Activated CD8-positive, alpha-beta T cell treated with anti-CD3 and anti-CD28 coated beads for 36 hours (primary cell): ENCODE data around the gene GRB10. TPM values are rescaled to one million over a fixed set of nuclear protein-coding genes. Genes with fewer than 3 reads are reported as not detected.

Experiments
- ATAC-seq: fragments of 200-7000 bp; cut with Tn5 transposase; one replicate; pipeline ENCODE4 v1.10.0; 2021; ENCODE audit warnings: mild to moderate bottlenecking, moderate library complexity
- CTCF ChIA-PET: fragments of 350-600 bp; sonication (Branson Sonifier 250); formaldehyde crosslinking; loops from one replicate; lab custom pipeline; 2021; ENCODE audit warnings: antibody characterized with exemption; lab: Charles Lee
- POLR2A ChIA-PET: fragments of 350-600 bp; sonication (Branson Sonifier 250); formaldehyde crosslinking; loops from one replicate; lab custom pipeline; 2021; ENCODE audit warnings: antibody characterized with exemption; lab: Charles Lee
- DNase-seq: peaks from one replicate; pipeline ENCODE4 v3.0.0-alpha.2; 2020
- H3K27ac Mint-ChIP-seq: one replicate; pipeline ENCODE4 v1.8.0; 2021; ENCODE audit warnings: mild to moderate bottlenecking, mixed read lengths
- H3K27me3 Mint-ChIP-seq: one replicate; pipeline ENCODE4 v1.8.0; 2021; ENCODE audit warnings: mixed read lengths
- H3K36me3 Mint-ChIP-seq: one replicate; pipeline ENCODE4 v1.8.0; 2021; ENCODE audit warnings: low read depth, mixed read lengths
- H3K4me1 Mint-ChIP-seq: one replicate; pipeline ENCODE4 v1.8.0; 2021; ENCODE audit warnings: low read depth, mixed read lengths
- H3K4me3 Mint-ChIP-seq: one replicate; pipeline ENCODE4 v1.8.0; 2021; ENCODE audit warnings: mild to moderate bottlenecking, moderate library complexity, mixed read lengths
- H3K9me3 Mint-ChIP-seq: one replicate; pipeline ENCODE4 v1.8.0; 2021; ENCODE audit warnings: mixed read lengths
- intact Hi-C: fragments of 100-400 bp; cut with micrococcal nuclease; formaldehyde crosslinking; loops from one replicate; pipeline ENCODE4 v1.10.0; 2022
- total RNA-seq, 2 experiments: library from RNA; stranded (reverse); gene quantifications; one replicate each; pipeline ENCODE4 v1.2.3, GENCODE V29; 2021
- TF ChIP-seq, protein P1 (sequence below): fragments of 200-600 bp; IDR thresholded peaks from one replicate; pipeline ENCODE4 v1.8.0; 2022; ENCODE audit warnings: antibody characterized with exemption, mild to moderate bottlenecking

Gene GRB10
- total RNA-seq, 2 experiments from 2014 or later, result 5.6 to 6.9 TPM

DNA sequence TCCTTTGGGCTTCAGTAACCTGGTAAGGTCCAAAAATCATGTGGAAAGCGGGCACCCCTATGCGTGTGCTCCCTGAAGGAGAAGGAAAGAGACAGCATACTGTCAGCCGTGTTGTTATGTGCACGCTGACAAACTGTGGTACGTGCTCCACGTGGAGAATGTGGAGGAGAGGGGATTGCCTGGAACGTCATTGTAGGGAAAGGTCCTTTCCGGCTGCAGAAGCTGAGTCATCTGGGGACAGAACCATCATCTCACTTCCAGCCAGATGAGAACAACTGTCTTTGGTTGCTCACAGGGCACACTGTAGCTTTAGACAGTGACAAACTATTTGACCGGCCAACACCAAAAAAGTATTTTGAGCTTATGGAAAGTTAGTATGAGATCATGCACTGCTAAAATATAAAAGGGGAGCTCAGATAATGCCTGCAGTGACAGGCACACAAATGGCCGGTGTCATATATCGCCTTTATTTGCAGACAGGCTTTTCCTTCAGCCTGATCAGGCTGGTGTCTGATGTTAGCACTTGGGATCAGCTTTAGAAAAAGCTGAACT is 38.8 kb upstream of the GRB10 start:
- H3K4me1 Mint-ChIP-seq, result peaks cover 2% of the 10 kb centered on the region
- CTCF ChIA-PET, result interaction anchor here (0.8 to 1.7 kb wide), 3 partner anchors 21 to 339 kb away, joined by 3 to 4 read pairs (median 3); no protein-coding TSS in a partner anchor
- intact Hi-C loops, result no loop called here

DNA sequence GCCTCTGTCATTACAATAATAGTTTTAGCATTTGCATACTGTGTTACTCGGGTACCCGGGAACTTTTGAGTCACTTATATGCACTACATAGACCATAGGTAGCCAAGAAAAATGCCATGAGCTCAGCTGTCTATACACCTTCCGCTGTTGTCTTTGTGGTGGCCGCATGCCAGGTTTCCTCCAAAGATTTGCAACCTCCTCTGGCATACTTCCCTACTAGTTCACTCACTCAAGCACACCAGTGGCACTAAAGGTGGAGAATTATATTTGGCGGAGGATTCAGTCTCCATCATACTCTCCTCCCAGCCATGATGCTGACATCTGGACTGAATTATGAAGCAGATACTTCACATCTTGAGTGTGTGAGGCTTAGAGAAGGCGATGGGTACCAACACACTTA is 35.6 kb upstream of the GRB10 start:
- DNase-seq (no peak), ATAC-seq (no peak)
- intact Hi-C loops, result no loop called here
- TF ChIP-seq, protein P1, sequence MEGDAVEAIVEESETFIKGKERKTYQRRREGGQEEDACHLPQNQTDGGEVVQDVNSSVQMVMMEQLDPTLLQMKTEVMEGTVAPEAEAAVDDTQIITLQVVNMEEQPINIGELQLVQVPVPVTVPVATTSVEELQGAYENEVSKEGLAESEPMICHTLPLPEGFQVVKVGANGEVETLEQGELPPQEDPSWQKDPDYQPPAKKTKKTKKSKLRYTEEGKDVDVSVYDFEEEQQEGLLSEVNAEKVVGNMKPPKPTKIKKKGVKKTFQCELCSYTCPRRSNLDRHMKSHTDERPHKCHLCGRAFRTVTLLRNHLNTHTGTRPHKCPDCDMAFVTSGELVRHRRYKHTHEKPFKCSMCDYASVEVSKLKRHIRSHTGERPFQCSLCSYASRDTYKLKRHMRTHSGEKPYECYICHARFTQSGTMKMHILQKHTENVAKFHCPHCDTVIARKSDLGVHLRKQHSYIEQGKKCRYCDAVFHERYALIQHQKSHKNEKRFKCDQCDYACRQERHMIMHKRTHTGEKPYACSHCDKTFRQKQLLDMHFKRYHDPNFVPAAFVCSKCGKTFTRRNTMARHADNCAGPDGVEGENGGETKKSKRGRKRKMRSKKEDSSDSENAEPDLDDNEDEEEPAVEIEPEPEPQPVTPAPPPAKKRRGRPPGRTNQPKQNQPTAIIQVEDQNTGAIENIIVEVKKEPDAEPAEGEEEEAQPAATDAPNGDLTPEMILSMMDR, result no peak
- Mint-ChIP-seq H3K36me3 (no peaks in the 10 kb centered on the region), H3K27ac (no peak overlapping the region), H3K9me3 (no peaks in the 10 kb centered on the region), H3K4me1 (no peaks in the 10 kb centered on the region), H3K27me3 (peaks cover 2% of the 10 kb centered on the region), H3K4me3 (no peak overlapping the region)
- CTCF ChIA-PET, result no interaction called here
- POLR2A ChIA-PET, result no interaction called here

More for the DNA sequence above, 38.8 kb upstream of the GRB10 start:
- TF ChIP-seq, protein P1, result no peak
- H3K9me3 Mint-ChIP-seq, result no peaks in the 10 kb centered on the region
- peaks cover 2% of the 10 kb centered on the region for H3K27me3 Mint-ChIP-seq
- no peak overlapping the region for H3K27ac Mint-ChIP-seq
- no peak for DNase-seq
- ATAC-seq, result no peak
- no peaks in the 10 kb centered on the region for H3K36me3 Mint-ChIP-seq
- POLR2A ChIA-PET, result no interaction called here
- H3K4me3 Mint-ChIP-seq, result no peak overlapping the region

GRCh38 chr7:50817561-50817960 is 34.9 kb upstream of the GRB10 start:
- peaks cover 2% of the 10 kb centered on the region for H3K27me3 Mint-ChIP-seq
- intact Hi-C loops, result no loop called here
- TF ChIP-seq, protein P1, result no peak
- H3K9me3 Mint-ChIP-seq, result no peaks in the 10 kb centered on the region
- ATAC-seq (no peak), DNase-seq (no peak)
- ChIA-PET CTCF (no interaction called here), POLR2A (no interaction called here)
- H3K4me1 Mint-ChIP-seq, result no peaks in the 10 kb centered on the region
- no peak overlapping the region for H3K27ac Mint-ChIP-seq
- no peaks in the 10 kb centered on the region for H3K36me3 Mint-ChIP-seq
- H3K4me3 Mint-ChIP-seq, result no peak overlapping the region

DNA sequence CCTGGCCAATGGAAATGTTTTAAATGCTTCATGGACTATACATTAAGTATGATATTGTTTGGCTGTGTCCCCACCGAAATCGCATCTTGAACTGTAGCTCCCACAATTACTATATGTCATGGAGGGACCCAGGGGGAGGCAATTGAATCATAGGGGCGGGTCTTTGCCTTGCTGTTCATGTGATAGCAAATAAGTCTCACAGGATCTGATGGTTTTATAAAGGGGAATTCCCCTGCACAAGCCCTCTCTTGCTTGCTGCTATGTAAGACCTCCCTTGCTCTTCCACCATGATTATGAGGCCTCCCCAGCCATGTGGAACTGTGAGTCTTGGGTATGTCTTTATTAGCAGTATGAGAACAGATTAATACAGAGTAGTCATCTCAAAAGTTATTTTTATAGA is 32.4 kb upstream of the GRB10 start:
- Mint-ChIP-seq H3K27ac (no peak overlapping the region), H3K27me3 (peaks cover 5% of the 10 kb centered on the region), H3K36me3 (no peaks in the 10 kb centered on the region), H3K4me3 (no peak overlapping the region), H3K4me1 (no peaks in the 10 kb centered on the region), H3K9me3 (no peaks in the 10 kb centered on the region)
- intact Hi-C loops, result no loop called here
- DNase-seq, result no peak
- TF ChIP-seq, protein P1, result no peak
- CTCF ChIA-PET, result no interaction called here
- POLR2A ChIA-PET, result no interaction called here
- peak; percentile 49 for ATAC-seq

DNA sequence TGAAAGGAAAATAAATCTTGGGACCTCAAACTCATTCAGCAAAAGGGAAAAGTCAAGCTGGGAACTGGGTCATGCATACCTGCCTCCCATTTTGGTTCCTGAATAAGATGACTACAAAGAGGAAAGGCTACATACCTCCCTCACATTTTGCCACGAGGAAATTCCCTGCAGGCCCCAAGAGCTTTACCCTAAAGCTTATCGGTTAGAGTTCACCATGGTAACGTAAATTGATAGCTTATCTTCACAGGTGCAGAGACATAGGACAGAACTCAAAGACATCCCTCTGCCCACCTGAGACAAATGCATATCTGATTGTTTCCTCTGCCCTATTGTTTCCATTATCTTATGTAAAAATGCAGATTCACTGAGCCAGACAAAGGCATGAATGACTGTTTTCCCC is 31.5 kb upstream of the GRB10 start:
- Mint-ChIP-seq H3K4me3 (no peak overlapping the region), H3K27ac (no peak overlapping the region), H3K36me3 (no peaks in the 10 kb centered on the region), H3K4me1 (no peaks in the 10 kb centered on the region), H3K27me3 (peaks cover 3% of the 10 kb centered on the region), H3K9me3 (no peaks in the 10 kb centered on the region)
- ChIA-PET POLR2A (no interaction called here), CTCF (no interaction called here)
- DNase-seq (no peak), ATAC-seq (no peak)
- intact Hi-C loops, result no loop called here
- TF ChIP-seq, protein P1, result no peak
